GM13977 (cell line): ENCODE results near the gene KLHL18.
"Not testable (repeated sequence)": the region's sequence is repeated elsewhere in the genome, so short reads cannot be mapped to it uniquely, and the experiment has no call there.

ENCODE experiments used
- DNase-seq: peaks from one replicate; pipeline ENCODE4 v3.0.0; 2012; ENCODE audit warnings: low spot score
- in situ Hi-C: fragments of 300-500 bp; cut with MboI; formaldehyde crosslinking; loops from one replicate; pipeline ENCODE4 v1.12.0; 2022; ENCODE audit warnings: low sequenced_read_pairs, low pct_unique_long_range_greater_than_20kb, mixed read lengths, inconsistent platforms; ENCODE audit not compliant: unreplicated experiment
- TF ChIP-seq, protein P1 (sequence below): IDR thresholded peaks from 2 replicates; pipeline ENCODE4 v1.5.1; 2012; ENCODE audit warnings: mild to moderate bottlenecking, control low read depth; ENCODE audit not compliant: insufficient read depth; ENCODE audit errors: extremely low read depth, missing control alignments

Gene KLHL18

DNA sequence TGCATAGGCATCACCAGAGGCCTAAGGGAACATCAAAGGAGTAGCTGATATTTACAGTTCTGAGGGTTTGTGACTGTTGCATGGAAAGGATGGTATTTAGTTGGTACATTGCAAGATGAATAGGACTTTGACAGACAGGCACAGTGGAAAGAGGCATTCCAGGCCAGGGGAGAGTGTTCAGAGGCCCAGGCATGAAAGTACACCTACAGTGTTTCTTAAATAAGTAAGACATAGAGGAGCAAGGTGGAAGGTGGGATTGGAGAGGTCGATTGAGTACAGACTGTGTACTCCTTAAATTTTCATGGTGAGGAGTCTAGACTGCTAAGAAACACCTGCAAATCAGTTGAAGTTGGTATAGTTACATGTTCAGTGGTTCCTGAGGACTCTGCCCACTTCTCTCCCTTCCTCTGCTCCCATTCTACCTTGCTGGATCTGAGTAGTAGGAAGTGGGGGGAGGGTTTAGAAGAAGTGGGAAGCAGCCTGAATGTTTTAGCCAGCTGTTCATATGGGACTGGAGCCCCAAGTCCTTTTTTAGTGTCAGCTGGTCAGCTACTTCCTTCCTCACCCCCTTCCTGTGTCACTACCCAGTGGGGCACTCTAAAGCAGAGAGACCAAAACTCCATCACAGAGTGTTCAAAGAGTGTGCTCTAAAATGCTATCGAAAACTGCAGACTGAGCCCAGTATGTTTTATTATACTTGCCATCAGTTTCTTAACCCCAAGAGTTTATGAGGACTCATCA, 14.0 kb downstream of the KLHL18 start:
- in situ Hi-C loops: no loop called here
- TF ChIP-seq, protein P1, sequence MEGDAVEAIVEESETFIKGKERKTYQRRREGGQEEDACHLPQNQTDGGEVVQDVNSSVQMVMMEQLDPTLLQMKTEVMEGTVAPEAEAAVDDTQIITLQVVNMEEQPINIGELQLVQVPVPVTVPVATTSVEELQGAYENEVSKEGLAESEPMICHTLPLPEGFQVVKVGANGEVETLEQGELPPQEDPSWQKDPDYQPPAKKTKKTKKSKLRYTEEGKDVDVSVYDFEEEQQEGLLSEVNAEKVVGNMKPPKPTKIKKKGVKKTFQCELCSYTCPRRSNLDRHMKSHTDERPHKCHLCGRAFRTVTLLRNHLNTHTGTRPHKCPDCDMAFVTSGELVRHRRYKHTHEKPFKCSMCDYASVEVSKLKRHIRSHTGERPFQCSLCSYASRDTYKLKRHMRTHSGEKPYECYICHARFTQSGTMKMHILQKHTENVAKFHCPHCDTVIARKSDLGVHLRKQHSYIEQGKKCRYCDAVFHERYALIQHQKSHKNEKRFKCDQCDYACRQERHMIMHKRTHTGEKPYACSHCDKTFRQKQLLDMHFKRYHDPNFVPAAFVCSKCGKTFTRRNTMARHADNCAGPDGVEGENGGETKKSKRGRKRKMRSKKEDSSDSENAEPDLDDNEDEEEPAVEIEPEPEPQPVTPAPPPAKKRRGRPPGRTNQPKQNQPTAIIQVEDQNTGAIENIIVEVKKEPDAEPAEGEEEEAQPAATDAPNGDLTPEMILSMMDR: no peak
- no peak for DNase-seq

DNA sequence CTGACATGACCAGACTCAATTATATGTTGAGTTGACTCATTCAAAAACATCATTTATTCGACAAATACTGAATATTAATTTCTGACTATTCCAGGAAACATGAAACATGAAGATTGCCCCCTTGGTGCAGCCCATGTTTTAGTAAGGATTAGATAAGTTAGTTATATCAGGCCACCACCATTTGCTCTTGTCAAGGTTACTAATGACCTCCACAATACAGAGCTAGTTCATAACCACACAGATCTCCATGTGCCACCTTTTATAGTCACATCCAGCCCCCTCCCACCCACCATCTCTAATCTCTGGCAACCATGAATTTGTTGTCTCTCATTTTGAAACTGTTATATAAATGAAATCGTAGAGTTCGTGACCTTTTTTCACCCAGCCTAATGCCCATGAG, 15.7 kb downstream of the KLHL18 start:
- in situ Hi-C loops: no loop called here
- no peak for DNase-seq
- TF ChIP-seq, protein P1: no peak

DNA sequence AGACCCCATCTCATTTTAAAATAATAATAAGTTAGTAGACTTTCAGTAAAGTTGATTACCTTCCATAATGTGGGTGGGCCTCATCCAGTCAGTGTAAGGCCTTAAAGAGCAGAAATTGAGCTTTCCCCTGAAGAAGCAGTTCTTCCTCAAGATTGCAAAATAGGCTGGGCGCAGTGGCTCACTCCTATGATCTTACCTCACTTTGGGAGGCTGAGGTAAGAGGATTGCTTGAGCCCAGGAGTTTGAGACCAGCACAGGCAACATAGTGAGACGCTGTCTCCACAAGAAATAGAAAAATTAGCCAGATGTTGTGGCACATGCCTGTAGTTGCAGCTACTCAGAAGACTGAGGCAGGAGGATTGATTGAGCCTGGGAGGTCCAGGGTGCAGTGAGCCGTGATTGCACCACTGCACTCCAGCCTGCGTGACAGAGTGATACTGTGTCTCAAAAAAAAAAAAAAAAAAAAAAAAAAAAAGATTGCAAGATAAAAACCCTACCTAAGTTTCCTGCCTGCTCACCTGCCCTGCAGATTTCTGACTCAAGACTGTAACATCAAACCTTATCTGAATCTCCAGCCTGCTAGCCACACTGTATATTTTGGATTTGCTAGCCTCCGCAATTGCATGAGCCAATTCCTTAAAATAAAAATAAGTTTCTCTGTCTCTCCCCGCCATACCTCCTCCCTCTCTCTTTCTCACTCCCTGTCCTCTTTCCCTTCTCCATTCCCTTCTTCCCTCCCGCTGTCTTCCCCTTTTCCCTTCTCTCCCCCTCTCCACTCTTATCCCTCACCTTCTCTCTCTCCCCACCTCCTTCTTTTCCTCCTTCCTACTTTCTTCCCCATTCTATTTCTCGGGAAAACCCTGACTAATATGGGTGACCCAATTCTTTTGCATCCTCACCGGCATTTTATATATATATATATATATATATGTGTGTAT, 16.9 kb downstream of the KLHL18 start:
- TF ChIP-seq, protein P1: no peak
- no peak for DNase-seq
- in situ Hi-C loops: no loop called here

DNA sequence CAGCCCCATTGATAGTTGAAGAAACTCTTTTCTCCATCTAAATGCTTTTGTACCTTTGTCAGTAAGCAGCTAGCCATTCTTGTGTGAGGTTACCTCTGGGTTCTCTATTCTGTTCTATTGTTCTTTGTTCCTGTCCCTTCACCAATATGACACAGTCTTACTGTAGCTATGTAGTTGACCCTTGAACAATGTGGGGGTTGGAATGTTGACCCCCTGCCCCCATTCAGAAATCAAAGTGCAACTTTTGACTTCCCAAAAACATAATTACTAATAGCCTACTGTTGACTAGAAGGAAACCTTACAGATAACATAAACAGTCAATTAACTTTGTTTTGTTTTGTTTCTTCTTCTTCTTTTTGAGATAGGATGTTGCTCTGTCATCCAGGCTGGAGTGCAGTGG, 18.7 kb downstream of the KLHL18 start:
- no peak for DNase-seq
- TF ChIP-seq, protein P1: no peak
- in situ Hi-C loops: no loop called here

DNA sequence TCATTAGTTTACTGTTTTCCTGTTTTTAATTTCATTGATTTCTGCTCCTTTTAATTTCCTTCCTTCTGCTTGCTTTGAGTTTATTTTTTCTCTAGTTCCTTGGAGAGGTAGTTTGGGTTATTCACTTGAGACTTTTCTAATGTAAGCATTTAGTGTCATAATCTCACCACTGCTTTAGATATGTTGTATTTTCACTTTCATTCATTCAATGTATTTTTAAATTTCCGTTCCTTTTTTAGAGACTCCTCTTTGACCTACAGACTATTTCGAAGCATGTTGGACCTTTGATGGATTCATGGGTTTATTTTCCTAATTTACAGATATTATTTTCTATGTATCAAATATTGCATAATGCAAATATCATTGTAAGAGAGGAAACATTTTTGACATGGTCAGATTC, 23.3 kb downstream of the KLHL18 start:
- TF ChIP-seq, protein P1: no peak
- in situ Hi-C loops: no loop called here
- no peak for DNase-seq

DNA sequence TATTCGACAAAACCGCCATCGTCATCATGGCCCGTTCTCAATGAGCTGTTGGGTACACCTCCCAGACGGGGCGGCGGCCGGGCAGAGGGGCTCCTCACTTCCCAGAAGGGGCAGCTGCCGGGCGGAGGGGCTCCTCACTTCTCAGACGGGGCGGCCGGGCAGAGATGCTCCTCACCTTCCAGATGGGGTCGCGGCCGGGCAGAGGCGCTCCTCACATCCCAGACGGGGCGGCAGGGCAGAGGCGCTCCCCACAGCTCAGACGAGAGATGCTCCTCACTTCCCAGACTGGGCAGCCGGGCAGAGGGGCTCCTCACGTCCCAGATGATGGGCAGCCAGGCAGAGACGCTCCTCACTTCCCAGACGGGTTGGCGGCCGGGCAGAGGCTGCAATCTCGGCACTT, 26.5 kb downstream of the KLHL18 start:
- in situ Hi-C loops, DNase-seq: not testable (repeated sequence)

DNA sequence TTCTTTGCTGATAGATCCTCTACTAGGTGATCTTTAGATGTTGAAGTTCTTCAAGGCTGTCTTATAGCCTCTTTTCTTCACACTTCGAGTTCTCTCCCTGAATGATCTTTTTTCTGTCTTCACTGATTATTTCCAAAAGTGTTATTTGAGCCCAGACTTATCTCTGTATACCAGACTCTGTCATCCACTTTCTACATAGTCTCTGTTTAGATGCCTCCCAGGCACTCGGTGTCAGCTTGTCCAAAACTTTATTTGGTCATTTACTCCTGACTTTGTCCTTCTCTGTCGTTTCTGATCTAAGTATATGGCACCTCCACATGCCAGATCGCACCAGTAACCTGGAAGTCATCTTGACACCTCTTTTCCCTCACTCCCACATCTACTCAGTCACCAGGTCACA, 27.6 kb downstream of the KLHL18 start:
- no peak for DNase-seq
- TF ChIP-seq, protein P1: no peak

More for the DNA sequence above, 27.6 kb downstream of the KLHL18 start:
- in situ Hi-C loops: no loop called here
